DND-41 (cell line): ENCODE measurements around the gene NR2C1.

ENCODE experiments used
- CTCF ChIP-seq: IDR thresholded peaks from 2 replicates; pipeline ENCODE4 v1.5.1; 2012; ENCODE audit warnings: borderline replicate concordance, low read length, moderate library complexity, mild to moderate bottlenecking; ENCODE audit not compliant: poor library complexity, severe bottlenecking; ENCODE audit errors: extremely low read depth
- EZH2 ChIP-seq: IDR thresholded peaks from 3 replicates; pipeline ENCODE4 v1.6.1; 2012; ENCODE audit warnings: borderline replicate concordance, low read depth, mild to moderate bottlenecking, moderate library complexity, low read length, inconsistent platforms; ENCODE audit not compliant: severe bottlenecking

GRCh38 chr12:95100264-95101190 is 27.1 kb upstream of the NR2C1 start:
- TF ChIP-seq CTCF (no peak), EZH2 (no peak)
